CD4-positive, alpha-beta T cell treated with Interleukin-10 for 1 hour (primary cell): ENCODE data around the gene ELAVL3.

Source experiments
- DNase-seq: peaks from one replicate; pipeline ENCODE4 v3.0.0-alpha.2; 2020

The ELAVL3 gene

GRCh38 chr19:11405846-11406643, 74.8 kb downstream of the ELAVL3 start:
- DNase-seq = peak; percentile 27

- DNase-seq = no peak
Observed at GRCh38 chr19:11404588-11405222, 76.1 kb downstream of the ELAVL3 start.

GRCh38 chr19:11401808-11402543, 78.9 kb downstream of the ELAVL3 start:
- DNase-seq = no peak
